B cell (primary cell): ENCODE data around the gene ZSCAN12.

Experiments
- EZH2 ChIP-seq: IDR thresholded peaks from 2 replicates; pipeline ENCODE4 v1.6.1; 2012; ENCODE audit warnings: borderline replicate concordance, low read depth, mild to moderate bottlenecking, moderate library complexity, low read length; ENCODE audit not compliant: insufficient read depth, poor library complexity, severe bottlenecking
- TF ChIP-seq, protein P1 (sequence below): fragments of 200-600 bp; IDR thresholded peaks from one replicate; pipeline ENCODE4 v1.8.0; 2022; ENCODE audit warnings: antibody characterized with exemption, mild to moderate bottlenecking

DNA sequence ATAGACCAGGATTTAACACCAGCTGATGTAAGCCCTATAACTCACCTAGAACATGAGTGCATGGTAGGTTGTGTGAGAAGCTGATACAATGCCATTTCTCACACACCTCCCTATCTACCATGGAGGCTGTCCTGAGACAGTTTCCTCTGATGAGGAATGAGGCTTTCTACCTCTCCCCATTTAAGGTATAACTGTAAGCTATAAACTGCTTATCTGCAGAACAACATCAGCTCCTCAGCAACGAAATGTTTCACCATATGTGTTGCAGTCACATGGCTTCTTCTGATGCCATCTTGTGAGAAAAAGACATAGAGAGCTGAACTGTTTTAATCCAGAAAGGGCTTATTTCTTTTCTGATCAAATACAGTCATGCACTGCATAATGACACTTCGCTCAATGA, 29.1 kb downstream of the ZSCAN12 start:
- TF ChIP-seq, protein P1, sequence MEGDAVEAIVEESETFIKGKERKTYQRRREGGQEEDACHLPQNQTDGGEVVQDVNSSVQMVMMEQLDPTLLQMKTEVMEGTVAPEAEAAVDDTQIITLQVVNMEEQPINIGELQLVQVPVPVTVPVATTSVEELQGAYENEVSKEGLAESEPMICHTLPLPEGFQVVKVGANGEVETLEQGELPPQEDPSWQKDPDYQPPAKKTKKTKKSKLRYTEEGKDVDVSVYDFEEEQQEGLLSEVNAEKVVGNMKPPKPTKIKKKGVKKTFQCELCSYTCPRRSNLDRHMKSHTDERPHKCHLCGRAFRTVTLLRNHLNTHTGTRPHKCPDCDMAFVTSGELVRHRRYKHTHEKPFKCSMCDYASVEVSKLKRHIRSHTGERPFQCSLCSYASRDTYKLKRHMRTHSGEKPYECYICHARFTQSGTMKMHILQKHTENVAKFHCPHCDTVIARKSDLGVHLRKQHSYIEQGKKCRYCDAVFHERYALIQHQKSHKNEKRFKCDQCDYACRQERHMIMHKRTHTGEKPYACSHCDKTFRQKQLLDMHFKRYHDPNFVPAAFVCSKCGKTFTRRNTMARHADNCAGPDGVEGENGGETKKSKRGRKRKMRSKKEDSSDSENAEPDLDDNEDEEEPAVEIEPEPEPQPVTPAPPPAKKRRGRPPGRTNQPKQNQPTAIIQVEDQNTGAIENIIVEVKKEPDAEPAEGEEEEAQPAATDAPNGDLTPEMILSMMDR, result no peak
- TF ChIP-seq EZH2, result no peak
